Epithelial cell of proximal tubule (primary cell): ENCODE measurements around the gene CACNB4. TPM values are rescaled to one million over a fixed set of nuclear protein-coding genes. Genes with fewer than 3 reads are reported as not detected.

ENCODE experiments used
- DNase-seq: peaks from one replicate; pipeline ENCODE4 v3.0.0-alpha.2; 2011; ENCODE audit warnings: low read depth
- H3K4me3 ChIP-seq: 2 replicates; pipeline ENCODE4 v1.5.1; 2011; ENCODE audit warnings: low read depth, mild to moderate bottlenecking, low read length
- total RNA-seq: library from RNA; depleted of rRNA; stranded (reverse); fragments of >200 nt; gene quantifications from 2 replicates; pipeline ENCODE4 v1.2.3, GENCODE V29; 2015
- TF ChIP-seq, protein P1 (sequence below): conservative IDR thresholded peaks from 2 replicates; pipeline ENCODE4 v1.5.1; 2012; ENCODE audit warnings: low read depth, mild to moderate bottlenecking, low read length

The CACNB4 gene
- total RNA-seq, 1 donor from 2014 or later = 0.52 TPM

DNA sequence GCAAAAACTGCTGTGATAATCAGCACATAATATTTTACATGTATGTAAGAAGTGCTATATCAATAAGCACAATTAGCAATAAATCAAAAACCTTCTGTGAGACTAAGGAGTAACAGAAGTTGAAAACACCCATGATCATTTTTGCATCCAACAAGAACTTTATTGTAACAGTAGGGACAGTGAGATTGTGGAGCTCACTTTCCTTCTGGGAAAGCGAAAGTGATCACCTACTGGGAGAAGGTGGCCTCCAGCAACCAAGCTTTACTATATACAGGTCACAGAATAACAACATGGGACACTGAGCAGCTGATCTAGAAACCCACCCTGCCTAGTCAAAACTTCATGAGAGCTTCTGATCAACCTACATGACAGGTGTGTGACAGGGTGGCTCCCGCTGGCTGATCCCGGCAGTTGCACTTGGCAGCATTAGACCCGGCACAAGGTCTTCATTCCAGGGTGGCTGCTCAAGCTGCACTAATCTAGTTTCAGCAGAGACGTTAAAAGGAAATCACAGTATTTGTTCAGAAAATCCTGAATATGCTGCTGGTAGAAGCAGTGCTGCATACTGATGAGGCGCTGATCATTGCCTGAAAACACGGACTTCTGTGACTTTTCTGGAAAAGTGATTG lies 207.2 kb downstream of the CACNB4 start:
- TF ChIP-seq, protein P1, sequence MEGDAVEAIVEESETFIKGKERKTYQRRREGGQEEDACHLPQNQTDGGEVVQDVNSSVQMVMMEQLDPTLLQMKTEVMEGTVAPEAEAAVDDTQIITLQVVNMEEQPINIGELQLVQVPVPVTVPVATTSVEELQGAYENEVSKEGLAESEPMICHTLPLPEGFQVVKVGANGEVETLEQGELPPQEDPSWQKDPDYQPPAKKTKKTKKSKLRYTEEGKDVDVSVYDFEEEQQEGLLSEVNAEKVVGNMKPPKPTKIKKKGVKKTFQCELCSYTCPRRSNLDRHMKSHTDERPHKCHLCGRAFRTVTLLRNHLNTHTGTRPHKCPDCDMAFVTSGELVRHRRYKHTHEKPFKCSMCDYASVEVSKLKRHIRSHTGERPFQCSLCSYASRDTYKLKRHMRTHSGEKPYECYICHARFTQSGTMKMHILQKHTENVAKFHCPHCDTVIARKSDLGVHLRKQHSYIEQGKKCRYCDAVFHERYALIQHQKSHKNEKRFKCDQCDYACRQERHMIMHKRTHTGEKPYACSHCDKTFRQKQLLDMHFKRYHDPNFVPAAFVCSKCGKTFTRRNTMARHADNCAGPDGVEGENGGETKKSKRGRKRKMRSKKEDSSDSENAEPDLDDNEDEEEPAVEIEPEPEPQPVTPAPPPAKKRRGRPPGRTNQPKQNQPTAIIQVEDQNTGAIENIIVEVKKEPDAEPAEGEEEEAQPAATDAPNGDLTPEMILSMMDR = peak; percentile 27
- DNase-seq = no peak
- H3K4me3 ChIP-seq = peak overlapping the region; percentile 54

DNA sequence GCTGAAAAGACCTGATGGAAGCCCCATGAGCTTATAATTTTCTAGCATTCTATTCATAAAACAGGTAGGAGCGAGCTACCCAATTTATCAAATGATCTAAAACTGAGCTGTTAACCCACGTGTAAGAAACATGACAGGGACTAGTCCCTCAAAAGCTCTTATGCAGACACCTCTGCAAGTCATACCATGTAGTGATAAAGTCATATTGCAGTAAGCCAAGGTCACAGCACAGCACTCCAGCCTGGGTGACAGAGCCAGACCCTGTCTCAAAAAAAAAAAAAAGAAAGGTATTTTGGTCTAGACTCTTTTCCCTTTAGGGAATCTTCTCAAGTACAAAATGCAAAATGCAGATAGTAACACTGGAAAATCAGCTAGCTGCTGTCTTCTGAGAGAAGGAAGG lies 211.7 kb downstream of the CACNB4 start:
- no peak overlapping the region for H3K4me3 ChIP-seq
- TF ChIP-seq, protein P1 = no peak
- no peak for DNase-seq

DNA sequence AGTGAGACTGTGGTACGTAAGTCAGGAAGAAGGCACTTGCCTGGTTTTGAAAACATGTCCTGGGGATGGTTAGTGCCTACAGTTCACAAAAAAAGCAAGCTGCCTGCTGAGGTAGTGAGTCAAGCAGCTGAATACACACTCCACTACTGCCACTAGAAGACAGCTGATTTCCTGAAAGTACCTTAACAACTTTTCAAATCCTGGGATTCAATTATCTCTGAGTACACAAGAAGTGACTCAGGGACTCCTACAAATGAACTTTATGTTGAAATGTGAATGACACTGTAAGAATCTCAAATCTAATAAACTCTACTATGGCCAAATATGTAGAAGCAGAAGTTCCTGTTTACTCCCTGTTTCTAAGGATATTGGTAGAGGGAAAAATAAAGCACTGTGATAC lies 212.6 kb downstream of the CACNB4 start:
- DNase-seq = no peak
- TF ChIP-seq, protein P1 = no peak
- no peak overlapping the region for H3K4me3 ChIP-seq

DNA sequence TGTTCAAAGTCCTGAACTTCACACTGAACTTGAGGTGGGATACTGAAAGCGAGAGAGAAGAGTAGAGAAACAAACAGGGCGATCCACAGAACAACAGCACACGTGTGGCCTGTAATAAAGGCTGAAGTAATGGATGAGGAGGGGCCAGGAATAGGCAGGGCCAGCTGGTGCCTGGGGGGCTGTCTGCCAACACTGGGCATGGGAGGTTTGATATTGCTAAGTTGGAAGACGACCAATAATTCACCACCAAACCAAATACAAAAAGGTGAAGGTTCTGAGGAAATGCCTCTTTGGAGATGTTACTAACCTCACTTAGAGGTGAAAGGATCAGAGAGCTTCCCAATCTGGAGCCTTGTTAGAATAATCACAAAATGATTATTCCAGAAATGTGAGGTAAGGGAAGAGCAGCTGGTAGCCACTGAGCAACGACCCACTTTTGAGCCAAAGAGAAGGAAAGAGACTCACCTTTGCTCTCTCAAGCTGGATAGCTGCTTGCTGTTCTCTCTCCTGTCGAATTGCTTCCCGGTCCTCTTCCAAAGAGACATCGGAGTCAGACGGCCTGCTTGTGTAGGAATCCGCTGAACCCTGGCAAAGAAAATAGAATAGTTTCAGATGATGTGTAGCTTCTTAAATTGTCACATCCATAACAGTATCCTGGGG lies 215.9 kb downstream of the CACNB4 start:
- H3K4me3 ChIP-seq = no peak overlapping the region
- no peak for DNase-seq
- TF ChIP-seq, protein P1 = no peak

DNA sequence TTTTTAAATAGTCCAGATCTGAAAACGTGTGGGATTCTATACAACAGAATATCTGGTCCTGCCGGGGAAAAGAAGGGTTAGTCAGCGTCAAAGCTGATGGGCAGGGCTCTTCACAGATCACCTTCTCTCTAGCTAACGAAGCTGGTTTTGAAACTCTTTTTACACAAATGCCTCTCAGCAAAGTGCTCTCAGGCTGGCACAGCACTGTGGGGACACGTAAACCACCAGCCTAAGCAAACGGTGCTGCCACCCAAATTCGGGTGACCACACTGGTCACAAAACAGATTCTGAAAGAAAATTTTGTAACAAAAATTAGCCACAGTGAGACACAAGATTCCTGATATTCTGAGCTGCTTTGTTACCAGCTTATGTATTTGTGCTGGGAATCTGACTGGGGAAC lies 217.5 kb downstream of the CACNB4 start:
- DNase-seq = no peak
- no peak overlapping the region for H3K4me3 ChIP-seq
- TF ChIP-seq, protein P1 = no peak

DNA sequence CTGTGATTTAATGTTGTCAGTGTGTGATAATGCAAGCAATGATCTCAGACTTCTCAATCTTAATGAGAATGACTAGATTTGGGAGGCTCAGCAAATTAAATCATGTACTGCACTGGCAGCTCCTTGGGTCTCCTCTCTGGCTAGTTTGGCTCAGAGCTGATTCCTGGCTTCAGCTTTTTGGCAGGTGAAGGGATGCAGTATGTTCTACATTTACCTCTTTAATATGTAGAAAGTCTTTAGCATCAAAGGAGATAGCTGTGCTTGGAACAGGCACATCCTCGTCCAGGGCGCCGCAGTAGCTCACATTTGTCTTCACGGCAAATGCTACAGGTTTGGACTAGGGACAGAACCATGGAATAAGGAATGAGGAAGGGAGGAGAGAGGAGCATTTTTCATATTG lies 218.3 kb downstream of the CACNB4 start:
- no peak for DNase-seq
- H3K4me3 ChIP-seq = no peak overlapping the region
- TF ChIP-seq, protein P1 = no peak
